Fibroblast of the aortic adventitia (primary cell): ENCODE measurements around the gene PTPN1. TPM values are rescaled to one million over a fixed set of nuclear protein-coding genes. Genes with fewer than 3 reads are reported as not detected.

ENCODE experiments used
- DNase-seq: peaks from one replicate; pipeline ENCODE4 v3.0.0-alpha.2; 2010; ENCODE audit warnings: low read depth
- H3K4me3 ChIP-seq: 2 replicates; pipeline ENCODE4 v1.5.1; 2011; ENCODE audit warnings: low read depth, mild to moderate bottlenecking, control low read depth, low read length, moderate library complexity
- CTCF ChIP-seq: IDR thresholded peaks from 2 replicates; pipeline ENCODE4 v1.5.1; 2011; ENCODE audit warnings: mild to moderate bottlenecking, low read length, control low read depth, inconsistent platforms; ENCODE audit not compliant: insufficient read depth
- total RNA-seq: library from RNA; depleted of rRNA; stranded (reverse); fragments of >200 nt; gene quantifications from 2 replicates; pipeline ENCODE4 v1.2.3, GENCODE V29; 2012; ENCODE audit warnings: low replicate concordance

PTPN1 gene
- total RNA-seq, 1 donor: 19.9 TPM

- DNase-seq: peak; percentile 94
- no peak for TF ChIP-seq CTCF
- H3K4me3 ChIP-seq: no peak overlapping the region
Observed at GRCh38 chr20:50561379-50562078, 51.3 kb downstream of the PTPN1 start.

- no peak for DNase-seq
- no peak for TF ChIP-seq CTCF
- no peak overlapping the region for H3K4me3 ChIP-seq
Observed at GRCh38 chr20:50562262-50562701, 52.1 kb downstream of the PTPN1 start.

- no peak for TF ChIP-seq CTCF
- H3K4me3 ChIP-seq: no peak overlapping the region
- no peak for DNase-seq
Observed at GRCh38 chr20:50563133-50563944, 53.2 kb downstream of the PTPN1 start.

GRCh38 chr20:50565383-50565782 is 55.2 kb downstream of the PTPN1 start:
- TF ChIP-seq CTCF: no peak
- no peak overlapping the region for H3K4me3 ChIP-seq
- DNase-seq: no peak

GRCh38 chr20:50565871-50566270 is 55.7 kb downstream of the PTPN1 start:
- DNase-seq: no peak
- H3K4me3 ChIP-seq: no peak overlapping the region
- TF ChIP-seq CTCF: no peak

GRCh38 chr20:50567860-50568548 is 57.8 kb downstream of the PTPN1 start:
- TF ChIP-seq CTCF: no peak
- DNase-seq: no peak
- no peak overlapping the region for H3K4me3 ChIP-seq
